Subcutaneous adipose tissue (tissue), 4 donors: Measurements from ENCODE around the gene TEN1. TPM values are rescaled to one million over a fixed set of nuclear protein-coding genes. Genes with fewer than 3 reads are reported as not detected.

Source experiments
- CTCF ChIP-seq: fragments of 450-650 bp; IDR thresholded peaks from one replicate; pipeline ENCODE4 v1.5.1; 2016; ENCODE audit warnings: low read depth, mild to moderate bottlenecking, control low read depth, antibody characterized with exemption, moderate library complexity
- total RNA-seq, 4 donors: library from RNA; depleted of rRNA; stranded (reverse); fragments of >200 nt; gene quantifications; one replicate each; pipeline ENCODE4 v1.1.0, GENCODE V29; 2016

TEN1 gene
- total RNA-seq: 10 to 100 TPM in 3 of 4 donors, 1 to 10 TPM in 1; 4.7 to 29.0 (median 20.8) TPM

GRCh38 chr17:75978938-75979704, at the start of gene TEN1, which contains the start of gene ACOX1:
Gene TEN1 (plus strand): TSS chr17:75979240. CDS start chr17:75986193, 6,953 bp downstream.
Gene ACOX1 (minus strand): TSS chr17:75979166. CDS start chr17:75979073, 93 bp downstream.
- no peak for TF ChIP-seq CTCF

GRCh38 chr17:75931062-75931461, 48.0 kb upstream of the TEN1 start:
- no peak for TF ChIP-seq CTCF

GRCh38 chr17:75932852-75933251, 46.2 kb upstream of the TEN1 start:
- no peak for TF ChIP-seq CTCF

- no peak for TF ChIP-seq CTCF
Measured at GRCh38 chr17:75933808-75934207, 45.2 kb upstream of the TEN1 start.

GRCh38 chr17:75937652-75938051, 41.4 kb upstream of the TEN1 start:
- TF ChIP-seq CTCF: no peak

GRCh38 chr17:75940727-75941441, 38.2 kb upstream of the TEN1 start, which contains the start of gene FBF1:
Gene FBF1 (minus strand): TSS chr17:75941042. CDS start chr17:75938149, 2,893 bp downstream.
- no peak for TF ChIP-seq CTCF

- TF ChIP-seq CTCF: no peak
Measured at GRCh38 chr17:75941442-75941819, 37.6 kb upstream of the TEN1 start.
